ENCODE data around the gene GPR37. TPM values are rescaled to one million over a fixed set of nuclear protein-coding genes. Genes with fewer than 3 reads are reported as not detected.

The GPR37 gene
- total and polyA plus RNA-seq, 2 donors (not counting 1 experiment from before 2014, with no cell fraction given) = 12.6 to 20.6 TPM

DNA sequence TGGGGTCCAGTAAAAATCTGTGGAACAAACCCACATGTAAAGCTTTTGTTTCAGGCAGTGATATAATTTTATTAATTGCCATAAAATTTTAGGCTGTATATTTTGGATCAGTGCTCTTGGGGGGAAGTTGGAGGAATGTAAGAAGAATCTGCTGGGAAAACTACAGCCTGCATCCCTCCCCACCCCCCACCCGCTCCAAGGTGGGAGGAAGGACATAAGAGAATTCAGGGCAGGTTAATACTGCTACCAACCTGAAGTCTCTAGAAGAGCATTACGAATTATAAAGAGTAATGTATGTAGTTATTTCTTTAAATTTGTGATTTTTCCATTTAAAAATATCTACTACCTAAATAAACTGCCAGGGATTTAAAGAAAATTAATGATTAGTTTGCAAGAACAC lies 47.2 kb upstream of the GPR37 start:
- no peak overlapping the region for H2AFZ ChIP-seq (ENCODE audit: low read length)
- H3K9me3 ChIP-seq (ENCODE audit: control insufficient read depth, insufficient read depth, low read depth, low read length) = no peaks in the 10 kb centered on the region
- no peak overlapping the region for H3K4me3 ChIP-seq (replicated peaks in 1 of 4; ENCODE audit: control extremely low read depth in 1 of 4, insufficient read depth in 1 of 4, low read depth in 3 of 4, low read length in 4 of 4)

DNA sequence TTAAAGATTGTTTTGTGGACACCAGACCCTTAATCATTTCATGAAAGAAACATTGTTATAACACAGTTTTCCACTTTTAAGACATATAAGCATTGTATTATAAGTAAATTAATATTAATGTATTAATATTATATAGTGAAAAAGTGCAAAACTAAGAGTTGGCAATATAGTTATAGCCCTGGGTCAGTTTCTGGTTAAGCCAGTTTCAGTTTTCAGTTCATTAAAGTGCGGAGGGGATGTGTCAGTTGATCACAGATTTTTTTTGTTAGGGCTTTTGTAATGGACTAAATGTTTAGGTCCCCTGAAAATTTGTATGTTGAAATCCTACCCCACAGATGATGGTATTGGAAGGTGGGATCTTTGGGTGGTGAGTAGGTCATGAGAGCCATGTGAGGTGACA lies 45.7 kb upstream of the GPR37 start:
- no peak overlapping the region for H3K27ac ChIP-seq (ENCODE audit: insufficient read depth, low read length)
- no peak for DNase-seq (ENCODE audit: low read depth in 2 of 2)

More for the DNA sequence above, 47.2 kb upstream of the GPR37 start:
- Histone ChIP-seq H3K79me2 (ENCODE audit: control insufficient read depth, insufficient read depth, low read length) (no peaks in the 10 kb centered on the region), H3K9ac (ENCODE audit: insufficient read depth, low read length) (no peak overlapping the region), H3K36me3 (ENCODE audit: control insufficient read depth, insufficient read depth, low read length) (no peaks in the 10 kb centered on the region), H3K4me2 (ENCODE audit: extremely low read depth, insufficient read depth, low read length) (no peak overlapping the region), H3K27ac (ENCODE audit: insufficient read depth, low read length) (no peak overlapping the region), H4K20me1 (ENCODE audit: control insufficient read depth, extremely low read depth, insufficient read depth, low read length) (no peaks in the 10 kb centered on the region), H3K4me1 (ENCODE audit: control insufficient read depth, extremely low read depth, insufficient read depth, low read length) (no peaks in the 10 kb centered on the region), H3K27me3 (ENCODE audit: control insufficient read depth, insufficient read depth, low read length) (no peaks in the 10 kb centered on the region)
- TF ChIP-seq, protein P1, sequence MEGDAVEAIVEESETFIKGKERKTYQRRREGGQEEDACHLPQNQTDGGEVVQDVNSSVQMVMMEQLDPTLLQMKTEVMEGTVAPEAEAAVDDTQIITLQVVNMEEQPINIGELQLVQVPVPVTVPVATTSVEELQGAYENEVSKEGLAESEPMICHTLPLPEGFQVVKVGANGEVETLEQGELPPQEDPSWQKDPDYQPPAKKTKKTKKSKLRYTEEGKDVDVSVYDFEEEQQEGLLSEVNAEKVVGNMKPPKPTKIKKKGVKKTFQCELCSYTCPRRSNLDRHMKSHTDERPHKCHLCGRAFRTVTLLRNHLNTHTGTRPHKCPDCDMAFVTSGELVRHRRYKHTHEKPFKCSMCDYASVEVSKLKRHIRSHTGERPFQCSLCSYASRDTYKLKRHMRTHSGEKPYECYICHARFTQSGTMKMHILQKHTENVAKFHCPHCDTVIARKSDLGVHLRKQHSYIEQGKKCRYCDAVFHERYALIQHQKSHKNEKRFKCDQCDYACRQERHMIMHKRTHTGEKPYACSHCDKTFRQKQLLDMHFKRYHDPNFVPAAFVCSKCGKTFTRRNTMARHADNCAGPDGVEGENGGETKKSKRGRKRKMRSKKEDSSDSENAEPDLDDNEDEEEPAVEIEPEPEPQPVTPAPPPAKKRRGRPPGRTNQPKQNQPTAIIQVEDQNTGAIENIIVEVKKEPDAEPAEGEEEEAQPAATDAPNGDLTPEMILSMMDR (conservative IDR thresholded peaks at IDR 0.05 in 1 of 2, IDR thresholded peaks at IDR 0.05 in 1 of 2; ENCODE audit: low read depth in 1 of 2, low read length in 2 of 2) = no peak
- no peak for TF ChIP-seq EZH2 (IDR thresholded peaks at IDR 0.05; ENCODE audit: low read length, missing control alignments)
- DNase-seq (ENCODE audit: low read depth in 2 of 2) = no peak

DNA sequence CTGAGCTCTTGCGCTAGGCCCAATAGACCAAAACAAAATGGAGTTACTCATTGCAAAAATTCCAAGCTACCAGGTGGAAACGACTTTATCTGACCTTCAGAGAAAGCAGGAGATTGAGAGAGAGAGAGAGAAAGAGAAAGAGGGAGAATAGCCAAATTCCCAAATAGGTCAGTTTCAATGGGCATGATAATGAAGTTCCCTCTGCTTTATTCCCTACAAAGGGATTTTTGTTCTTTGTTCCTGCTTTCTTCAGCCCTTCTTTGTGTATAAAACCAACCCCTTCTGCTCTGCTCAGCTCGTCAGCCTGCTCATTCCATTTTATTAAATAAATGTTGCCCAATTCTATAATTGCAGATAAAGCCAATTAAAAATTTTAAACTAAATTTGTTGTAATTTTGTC lies 45.0 kb upstream of the GPR37 start:
- no peak for DNase-seq (ENCODE audit: low read depth in 2 of 2)
- Histone ChIP-seq H3K9me3 (ENCODE audit: control insufficient read depth, insufficient read depth, low read depth, low read length) (no peaks in the 10 kb centered on the region), H3K4me3 (replicated peaks in 1 of 4; ENCODE audit: control extremely low read depth in 1 of 4, insufficient read depth in 1 of 4, low read depth in 3 of 4, low read length in 4 of 4) (no peak overlapping the region), H3K36me3 (ENCODE audit: control insufficient read depth, insufficient read depth, low read length) (no peaks in the 10 kb centered on the region), H3K9ac (ENCODE audit: insufficient read depth, low read length) (no peak overlapping the region), H2AFZ (ENCODE audit: low read length) (no peak overlapping the region), H3K4me1 (ENCODE audit: control insufficient read depth, extremely low read depth, insufficient read depth, low read length) (no peaks in the 10 kb centered on the region), H3K27ac (ENCODE audit: insufficient read depth, low read length) (no peak overlapping the region), H3K4me2 (ENCODE audit: extremely low read depth, insufficient read depth, low read length) (no peak overlapping the region), H3K27me3 (ENCODE audit: control insufficient read depth, insufficient read depth, low read length) (no peaks in the 10 kb centered on the region), H3K79me2 (ENCODE audit: control insufficient read depth, insufficient read depth, low read length) (no peaks in the 10 kb centered on the region), H4K20me1 (ENCODE audit: control insufficient read depth, extremely low read depth, insufficient read depth, low read length) (no peaks in the 10 kb centered on the region)
- TF ChIP-seq EZH2 (IDR thresholded peaks at IDR 0.05; ENCODE audit: low read length, missing control alignments) = no peak
- TF ChIP-seq, protein P1 (conservative IDR thresholded peaks at IDR 0.05 in 1 of 2, IDR thresholded peaks at IDR 0.05 in 1 of 2; ENCODE audit: low read depth in 1 of 2, low read length in 2 of 2) = no peak

More for the DNA sequence above, 45.7 kb upstream of the GPR37 start:
- Histone ChIP-seq H3K9me3 (ENCODE audit: control insufficient read depth, insufficient read depth, low read depth, low read length) (no peaks in the 10 kb centered on the region), H3K79me2 (ENCODE audit: control insufficient read depth, insufficient read depth, low read length) (no peaks in the 10 kb centered on the region), H3K4me2 (ENCODE audit: extremely low read depth, insufficient read depth, low read length) (no peak overlapping the region), H3K9ac (ENCODE audit: insufficient read depth, low read length) (no peak overlapping the region), H4K20me1 (ENCODE audit: control insufficient read depth, extremely low read depth, insufficient read depth, low read length) (no peaks in the 10 kb centered on the region), H3K36me3 (ENCODE audit: control insufficient read depth, insufficient read depth, low read length) (no peaks in the 10 kb centered on the region), H3K27me3 (ENCODE audit: control insufficient read depth, insufficient read depth, low read length) (no peaks in the 10 kb centered on the region), H3K4me1 (ENCODE audit: control insufficient read depth, extremely low read depth, insufficient read depth, low read length) (no peaks in the 10 kb centered on the region), H3K4me3 (replicated peaks in 1 of 4; ENCODE audit: control extremely low read depth in 1 of 4, insufficient read depth in 1 of 4, low read depth in 3 of 4, low read length in 4 of 4) (no peak overlapping the region), H2AFZ (ENCODE audit: low read length) (no peak overlapping the region)
- no peak for TF ChIP-seq EZH2 (IDR thresholded peaks at IDR 0.05; ENCODE audit: low read length, missing control alignments)
- TF ChIP-seq, protein P1 (conservative IDR thresholded peaks at IDR 0.05 in 1 of 2, IDR thresholded peaks at IDR 0.05 in 1 of 2; ENCODE audit: low read depth in 1 of 2, low read length in 2 of 2) = no peak

Measured in fibroblast of lung (primary cell).